ENCODE data around the gene PTPRO.

Gene PTPRO

GRCh38 chr12:15644700-15645099 is 322.4 kb downstream of the PTPRO start:
- no peak for DNase-seq (ENCODE audit: low spot score)

- no peak for DNase-seq (ENCODE audit: low spot score)
Observed at GRCh38 chr12:15646581-15646980, 324.3 kb downstream of the PTPRO start.

Data from SK-N-DZ (cell line).